ENCODE results near the gene LONRF2. TPM values are rescaled to one million over a fixed set of nuclear protein-coding genes. Genes with fewer than 3 reads are reported as not detected.
"Not testable (repeated sequence)": the region's sequence is repeated elsewhere in the genome, so short reads cannot be mapped to it uniquely, and the experiment has no call there.

LONRF2 gene
- total RNA-seq, 1 donor from 2014 or later = 0.45 TPM

DNA sequence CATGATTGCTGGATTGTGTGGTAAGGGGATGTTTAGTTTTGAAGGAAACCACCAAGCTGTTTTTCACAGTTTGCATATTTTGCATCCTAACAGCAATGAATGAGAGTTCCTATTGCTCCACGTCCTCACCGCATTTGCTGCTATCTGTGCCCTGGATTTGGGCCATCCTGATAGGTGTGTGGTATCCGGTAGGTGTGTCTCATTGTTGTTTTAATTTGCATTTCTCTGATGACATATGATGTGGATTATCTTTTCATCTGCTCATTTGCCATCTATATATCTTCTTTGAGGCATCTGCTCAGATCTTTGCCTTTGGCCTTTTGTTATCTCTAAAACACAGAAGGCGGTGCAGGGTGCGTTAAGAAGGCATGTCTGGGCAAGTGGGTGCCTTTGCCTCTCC is 73.3 kb downstream of the LONRF2 start:
- H3K4me2 ChIP-seq (ENCODE audit: low read length) = no peak overlapping the region
- H3K4me3 Mint-ChIP-seq (ENCODE audit: unreplicated experiment) = no peak overlapping the region
- H3K79me2 ChIP-seq (ENCODE audit: insufficient read depth, low read length) = no peaks in the 10 kb centered on the region
- peaks cover 10% of the 10 kb centered on the region for H3K4me1 Mint-ChIP-seq (ENCODE audit: low read depth, unreplicated experiment)
- H3K4me1 ChIP-seq (ENCODE audit: insufficient read depth, low read length) = peaks cover 6% of the 10 kb centered on the region
- FAIRE-seq (no peak), DNase-seq (ENCODE audit: low read depth) (no peak)
- H3K4me3 ChIP-seq (ENCODE audit: insufficient read depth, low read depth, low read length) = no peak overlapping the region
- H3K27me3 ChIP-seq (ENCODE audit: insufficient read depth, low read length) = peaks cover 2% of the 10 kb centered on the region
- H2AFZ ChIP-seq (ENCODE audit: low read depth, low read length) = no peak overlapping the region
- no peaks in the 10 kb centered on the region for H3K36me3 ChIP-seq (ENCODE audit: insufficient read depth, low read length)
- no peaks in the 10 kb centered on the region for H4K20me1 ChIP-seq (ENCODE audit: insufficient read depth, low read length)
- no peaks in the 10 kb centered on the region for H3K9me3 ChIP-seq (ENCODE audit: insufficient read depth, low read depth, low read length)
- H3K27ac Mint-ChIP-seq (ENCODE audit: unreplicated experiment) = no peak overlapping the region
- H3K9me3 Mint-ChIP-seq (ENCODE audit: unreplicated experiment) = peaks cover 7% of the 10 kb centered on the region
- no peak overlapping the region for H3K27ac ChIP-seq (ENCODE audit: low read depth, low read length)
- TF ChIP-seq EZH2 (IDR thresholded peaks at IDR 0.05; ENCODE audit: insufficient read depth, low read length) (no peak), CTCF (IDR thresholded peaks at IDR 0.05; ENCODE audit: insufficient read depth, low read depth, low read length) (no peak)
- peaks cover 12% of the 10 kb centered on the region for H3K27me3 Mint-ChIP-seq (ENCODE audit: low read depth, unreplicated experiment)
- H3K36me3 Mint-ChIP-seq (ENCODE audit: low read depth, unreplicated experiment) = no peaks in the 10 kb centered on the region
- no peak overlapping the region for H3K9ac ChIP-seq (ENCODE audit: low read length)

DNA sequence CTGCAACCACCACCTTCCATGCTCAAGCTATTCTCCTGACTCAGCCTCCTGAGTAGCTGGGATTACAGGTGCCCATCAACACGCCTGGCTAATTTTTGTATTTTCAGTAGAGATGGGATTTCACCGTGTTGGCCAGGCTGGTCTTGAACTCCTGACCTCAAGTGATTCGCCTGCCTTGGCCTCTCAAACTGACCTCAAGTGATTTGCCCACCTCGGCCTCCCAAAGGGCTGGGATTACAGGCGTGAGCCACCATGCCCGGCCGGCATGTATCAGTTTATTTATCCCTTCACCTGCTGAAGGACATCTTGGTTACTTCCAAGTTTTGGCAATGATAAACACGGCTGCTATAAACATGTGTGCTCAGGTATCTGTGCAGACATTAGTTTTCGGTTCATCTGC is 73.7 kb downstream of the LONRF2 start:
- H3K27ac Mint-ChIP-seq (ENCODE audit: unreplicated experiment); H3K9ac ChIP-seq (ENCODE audit: low read length); H3K4me1 Mint-ChIP-seq (ENCODE audit: low read depth, unreplicated experiment); H3K36me3 ChIP-seq (ENCODE audit: insufficient read depth, low read length); H3K9me3 ChIP-seq (ENCODE audit: insufficient read depth, low read depth, low read length); H4K20me1 ChIP-seq (ENCODE audit: insufficient read depth, low read length); DNase-seq (ENCODE audit: low read depth); H3K79me2 ChIP-seq (ENCODE audit: insufficient read depth, low read length); H3K27me3 Mint-ChIP-seq (ENCODE audit: low read depth, unreplicated experiment); H3K27ac ChIP-seq (ENCODE audit: low read depth, low read length); H3K36me3 Mint-ChIP-seq (ENCODE audit: low read depth, unreplicated experiment); H3K4me3 ChIP-seq (ENCODE audit: insufficient read depth, low read depth, low read length); H3K9me3 Mint-ChIP-seq (ENCODE audit: unreplicated experiment); H3K4me3 Mint-ChIP-seq (ENCODE audit: unreplicated experiment); FAIRE-seq; H3K4me1 ChIP-seq (ENCODE audit: insufficient read depth, low read length); H3K4me2 ChIP-seq (ENCODE audit: low read length); H2AFZ ChIP-seq (ENCODE audit: low read depth, low read length); H3K27me3 ChIP-seq (ENCODE audit: insufficient read depth, low read length): not testable (repeated sequence)

DNA sequence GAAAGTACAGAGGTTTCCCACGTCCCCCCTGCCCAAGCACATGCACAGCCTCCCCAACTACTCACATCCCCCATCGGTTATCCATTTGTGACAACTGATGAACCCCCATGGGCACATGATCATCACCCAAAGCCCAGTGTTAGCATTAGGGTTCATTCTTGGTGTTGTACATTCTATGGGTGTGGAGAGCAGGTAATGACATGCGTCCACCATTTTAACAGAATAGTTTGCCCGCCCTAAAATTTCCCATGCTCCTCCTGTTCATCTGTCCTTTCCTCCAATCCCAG is 74.3 kb downstream of the LONRF2 start:
- peaks cover 7% of the 10 kb centered on the region for H3K9me3 Mint-ChIP-seq (ENCODE audit: unreplicated experiment)
- H3K36me3 Mint-ChIP-seq (ENCODE audit: low read depth, unreplicated experiment) = no peaks in the 10 kb centered on the region
- H3K79me2 ChIP-seq (ENCODE audit: insufficient read depth, low read length) = no peaks in the 10 kb centered on the region
- H3K36me3 ChIP-seq (ENCODE audit: insufficient read depth, low read length) = no peaks in the 10 kb centered on the region
- H3K4me1 ChIP-seq (ENCODE audit: insufficient read depth, low read length) = peaks cover 6% of the 10 kb centered on the region
- H3K4me1 Mint-ChIP-seq (ENCODE audit: low read depth, unreplicated experiment) = peaks cover 10% of the 10 kb centered on the region
- no peaks in the 10 kb centered on the region for H3K9me3 ChIP-seq (ENCODE audit: insufficient read depth, low read depth, low read length)
- no peak overlapping the region for H3K27ac ChIP-seq (ENCODE audit: low read depth, low read length)
- TF ChIP-seq CTCF (IDR thresholded peaks at IDR 0.05; ENCODE audit: insufficient read depth, low read depth, low read length) (no peak), EZH2 (IDR thresholded peaks at IDR 0.05; ENCODE audit: insufficient read depth, low read length) (no peak)
- peaks cover 9% of the 10 kb centered on the region for H3K27me3 Mint-ChIP-seq (ENCODE audit: low read depth, unreplicated experiment)
- no peak overlapping the region for H3K9ac ChIP-seq (ENCODE audit: low read length)
- DNase-seq (ENCODE audit: low read depth) = no peak
- H3K4me3 ChIP-seq (ENCODE audit: insufficient read depth, low read depth, low read length) = no peak overlapping the region
- H3K4me2 ChIP-seq (ENCODE audit: low read length) = no peak overlapping the region
- no peak overlapping the region for H3K4me3 Mint-ChIP-seq (ENCODE audit: unreplicated experiment)
- H3K27me3 ChIP-seq (ENCODE audit: insufficient read depth, low read length) = peaks cover 2% of the 10 kb centered on the region
- no peak for FAIRE-seq
- H4K20me1 ChIP-seq (ENCODE audit: insufficient read depth, low read length) = no peaks in the 10 kb centered on the region
- H3K27ac Mint-ChIP-seq (ENCODE audit: unreplicated experiment) = no peak overlapping the region
- no peak overlapping the region for H2AFZ ChIP-seq (ENCODE audit: low read depth, low read length)

All from astrocyte (in vitro differentiated cells and primary cell).